ENCODE measurements around the gene TNFAIP8L3.

Gene TNFAIP8L3

DNA sequence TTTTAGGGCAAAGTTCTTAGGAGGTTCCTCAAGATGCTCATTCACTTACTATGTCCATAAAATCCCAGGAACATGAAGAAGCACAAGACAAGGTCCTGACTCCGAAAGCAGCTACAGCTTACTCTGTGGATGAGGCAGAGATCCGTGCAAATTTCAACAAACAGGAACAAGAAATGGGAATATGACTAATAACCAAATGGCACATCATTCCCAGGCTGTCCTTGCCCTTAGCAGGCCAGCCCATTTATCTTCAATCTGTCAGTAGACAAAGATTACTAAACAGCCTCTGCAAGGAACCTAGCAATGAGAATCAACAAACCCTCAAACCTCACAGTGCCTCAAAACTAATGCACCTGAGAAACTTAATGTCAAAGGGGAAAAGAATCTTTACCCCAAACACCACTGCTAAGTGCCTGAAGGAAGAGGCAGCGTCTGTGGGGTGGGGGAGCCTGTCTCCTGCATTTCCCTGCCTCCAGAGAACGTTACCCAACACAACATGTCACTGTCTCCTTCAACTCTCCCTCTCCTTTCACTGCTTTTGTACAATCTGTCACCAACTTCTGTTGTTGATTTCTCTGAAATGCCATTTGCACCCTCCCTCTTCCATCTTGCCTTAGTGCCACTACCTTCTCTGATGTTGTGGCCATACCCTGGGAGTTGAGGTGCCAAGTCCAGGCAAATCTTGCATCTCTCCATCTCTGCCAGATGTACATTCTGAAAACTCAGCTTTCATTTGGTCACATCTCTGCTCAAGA lies 4.8 kb downstream of the TNFAIP8L3 start:
- DNase-seq (ENCODE audit: low spot score), result no peak

DNA sequence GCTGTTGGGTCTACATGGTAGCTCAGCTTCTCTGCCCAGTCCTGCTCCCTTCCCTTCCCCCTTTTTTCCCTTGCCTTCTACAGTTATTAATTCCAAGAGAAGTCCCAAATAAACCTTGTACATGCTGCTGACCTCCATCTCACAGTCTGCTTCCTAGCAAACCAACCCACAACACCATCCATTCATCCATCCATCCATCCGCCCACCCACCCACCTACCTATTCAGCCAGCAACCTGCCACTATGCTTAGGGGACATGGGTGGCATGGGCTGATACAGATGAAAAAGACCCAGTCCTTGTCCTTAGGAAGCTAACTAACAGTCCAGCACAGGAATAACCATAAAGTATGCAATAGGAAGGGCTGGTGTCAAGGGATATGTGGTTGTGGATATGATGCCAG lies 5.7 kb downstream of the TNFAIP8L3 start:
- DNase-seq (ENCODE audit: low spot score), result no peak

DNA sequence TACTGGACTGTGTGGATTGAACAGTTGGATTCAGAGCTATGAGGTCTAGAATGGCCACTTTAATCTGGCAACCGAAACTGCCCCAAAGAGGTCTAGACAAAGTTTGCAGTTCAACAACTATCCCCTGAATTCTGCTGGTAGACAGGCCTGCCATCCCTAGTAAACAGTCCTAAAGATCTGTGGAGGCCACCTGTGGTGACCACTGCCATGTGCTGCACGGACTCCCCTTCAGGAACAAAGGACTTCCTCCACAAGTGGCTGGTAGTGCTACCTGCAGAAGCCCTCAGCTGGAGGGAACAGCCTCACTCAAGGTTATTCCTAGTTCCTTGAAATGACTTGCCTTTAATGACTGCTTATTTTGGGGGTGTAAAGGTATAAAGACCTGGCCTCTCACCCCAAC lies 6.1 kb downstream of the TNFAIP8L3 start:
- DNase-seq (ENCODE audit: low spot score), result no peak

- DNase-seq (ENCODE audit: low spot score), result no peak
Observed at GRCh38 chr15:51087513-51087912, 7.2 kb downstream of the TNFAIP8L3 start.

GRCh38 chr15:51086409-51086808 lies 8.3 kb downstream of the TNFAIP8L3 start:
- DNase-seq (ENCODE audit: low spot score), result no peak

DNA sequence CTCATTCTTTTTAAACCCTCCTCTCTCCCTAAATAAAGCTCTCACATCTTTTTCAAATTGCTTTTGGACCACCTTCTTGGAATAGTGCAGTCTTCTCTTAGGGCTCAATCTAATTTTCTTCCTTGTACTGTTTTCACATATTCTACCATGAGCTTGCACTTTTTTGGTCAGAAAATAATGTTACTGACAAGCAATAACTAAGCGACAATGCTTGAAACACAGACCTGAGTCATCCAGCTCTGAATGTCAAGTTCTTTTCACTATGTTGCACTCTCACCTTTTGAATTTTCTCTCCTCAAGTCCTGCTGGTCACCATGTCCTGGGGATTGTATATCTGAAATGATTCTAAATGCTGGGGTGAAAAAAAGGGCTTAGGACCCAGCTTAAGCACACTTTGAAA lies 8.9 kb downstream of the TNFAIP8L3 start:
- no peak for DNase-seq (ENCODE audit: low spot score)

- no peak for DNase-seq (ENCODE audit: low spot score)
Observed at GRCh38 chr15:51083641-51084166, 11.0 kb downstream of the TNFAIP8L3 start.

GRCh38 chr15:51082246-51082645 lies 12.5 kb downstream of the TNFAIP8L3 start:
- no peak for DNase-seq (ENCODE audit: low spot score)

DNA sequence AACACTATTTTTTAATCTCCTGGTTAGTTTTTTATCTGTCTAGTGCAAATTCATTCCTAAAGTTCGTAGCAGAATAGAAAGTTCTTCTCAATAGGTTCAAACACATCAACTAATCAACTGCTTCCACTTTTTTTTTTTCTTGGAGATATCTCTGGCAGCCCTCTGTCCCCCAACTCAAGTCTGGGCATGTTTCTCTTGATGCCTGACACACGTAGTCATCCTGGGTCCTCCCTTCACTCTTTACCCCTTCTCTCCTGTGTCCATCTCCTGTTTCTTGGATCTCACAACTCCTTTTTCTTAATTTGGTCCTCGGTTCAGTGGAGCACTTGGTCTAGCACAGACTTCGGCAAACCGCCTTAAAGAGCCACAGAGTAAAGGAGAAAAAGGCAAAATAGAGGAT lies 14.4 kb downstream of the TNFAIP8L3 start:
- DNase-seq (ENCODE audit: low spot score), result no peak

DNA sequence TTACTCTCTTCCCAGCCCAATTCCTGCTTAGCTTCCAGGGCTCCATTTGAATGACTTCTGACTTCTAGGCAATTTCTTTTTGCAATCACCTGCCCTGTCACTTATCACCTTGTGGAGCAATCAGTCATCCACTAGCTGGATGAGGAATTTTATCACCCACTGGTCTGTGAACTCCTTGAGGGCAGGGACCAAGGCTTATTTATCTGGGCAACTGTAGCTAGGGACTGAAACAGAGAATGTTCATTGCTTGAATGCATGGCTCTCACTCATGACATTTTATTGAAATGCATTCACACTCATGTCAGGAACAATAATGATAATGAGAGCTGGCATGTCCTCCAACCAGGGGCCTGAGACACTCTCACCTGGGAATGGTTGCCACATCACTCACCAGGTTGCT lies 15.5 kb downstream of the TNFAIP8L3 start:
- DNase-seq (ENCODE audit: low spot score), result no peak

DNA sequence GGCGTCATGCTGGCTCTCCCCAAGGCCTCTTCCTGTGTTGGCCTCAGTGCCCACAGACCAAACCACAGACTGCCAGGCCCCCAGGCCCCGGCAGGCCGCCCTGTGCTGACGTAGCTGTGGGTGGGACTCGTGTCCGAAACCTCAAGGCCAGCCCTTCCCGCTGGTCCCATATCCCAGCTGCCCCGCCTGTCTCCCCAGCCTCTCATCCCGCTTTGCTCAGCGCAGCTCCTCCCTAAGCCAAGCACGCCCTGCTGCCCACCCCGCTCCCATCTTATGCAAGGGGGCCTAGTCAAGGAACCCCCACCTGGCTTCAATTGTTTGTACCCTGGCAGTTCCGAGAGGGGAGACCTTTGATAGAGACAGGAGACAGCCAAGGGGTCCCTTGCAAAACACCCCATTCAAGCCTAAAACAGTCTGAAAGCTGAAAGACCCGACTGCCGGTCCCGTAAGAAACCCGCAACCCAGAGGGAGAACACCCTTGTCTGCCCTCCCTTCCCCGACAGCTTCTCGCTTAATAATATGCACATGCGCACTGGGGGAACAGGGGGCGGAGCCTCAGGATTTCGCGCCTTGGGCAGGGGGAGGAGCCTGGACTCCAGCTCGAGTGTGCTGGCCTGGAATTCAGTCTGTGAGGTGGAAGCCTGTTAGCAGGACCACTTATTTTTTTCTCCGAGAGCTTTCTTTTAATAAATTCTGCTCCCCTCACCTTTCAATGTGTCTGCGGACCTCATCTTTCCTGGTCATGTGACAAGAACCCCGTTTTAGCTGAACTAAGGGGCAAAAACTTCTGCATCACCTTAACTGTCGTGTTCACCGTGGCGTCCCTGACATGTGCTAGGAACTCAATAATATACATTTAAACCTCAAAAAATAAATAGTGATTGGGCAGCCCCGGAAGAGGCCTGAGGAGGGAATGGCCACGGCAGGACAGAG lies 17.2 kb downstream of the TNFAIP8L3 start:
- no peak for DNase-seq (ENCODE audit: low spot score)

GRCh38 chr15:51076524-51077220 lies 18.0 kb downstream of the TNFAIP8L3 start:
- no peak for DNase-seq (ENCODE audit: low spot score)

DNA sequence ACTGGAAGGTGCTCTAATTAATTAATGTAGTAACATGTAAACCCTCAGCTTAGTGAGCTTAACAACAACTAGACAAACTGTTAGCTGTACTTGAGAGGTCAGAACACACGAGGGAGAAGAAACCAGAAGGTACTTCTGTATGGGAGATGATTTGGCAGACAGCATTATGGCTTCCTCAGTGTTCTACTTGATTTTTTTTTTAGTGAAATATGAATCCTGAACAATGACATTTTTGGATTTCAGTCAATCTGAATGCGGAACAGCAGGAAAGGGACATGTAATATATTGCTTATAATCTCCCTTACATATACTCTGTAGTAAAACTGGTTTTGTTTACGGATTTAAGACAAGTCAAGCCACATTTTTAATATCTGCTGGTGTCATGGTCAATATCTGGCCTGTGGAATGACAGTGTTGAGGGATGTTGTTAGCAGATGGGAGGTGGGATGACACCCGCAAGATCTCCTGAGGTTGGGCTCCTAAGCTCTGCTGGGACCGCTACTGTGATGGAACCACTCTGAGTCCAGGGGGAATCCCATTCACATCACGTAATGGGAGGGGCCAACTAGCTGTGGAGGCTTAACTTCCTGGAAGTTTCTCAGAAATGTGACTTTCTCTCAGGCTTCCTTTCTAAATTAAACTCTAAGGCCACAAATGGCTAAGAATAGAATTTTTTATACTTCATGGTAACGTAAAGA lies 18.7 kb downstream of the TNFAIP8L3 start:
- no peak for DNase-seq (ENCODE audit: low spot score)

GRCh38 chr15:51075364-51075763 lies 19.3 kb downstream of the TNFAIP8L3 start:
- no peak for DNase-seq (ENCODE audit: low spot score)

- no peak for DNase-seq (ENCODE audit: low spot score)
Observed at GRCh38 chr15:51074926-51075325, 19.8 kb downstream of the TNFAIP8L3 start.

DNA sequence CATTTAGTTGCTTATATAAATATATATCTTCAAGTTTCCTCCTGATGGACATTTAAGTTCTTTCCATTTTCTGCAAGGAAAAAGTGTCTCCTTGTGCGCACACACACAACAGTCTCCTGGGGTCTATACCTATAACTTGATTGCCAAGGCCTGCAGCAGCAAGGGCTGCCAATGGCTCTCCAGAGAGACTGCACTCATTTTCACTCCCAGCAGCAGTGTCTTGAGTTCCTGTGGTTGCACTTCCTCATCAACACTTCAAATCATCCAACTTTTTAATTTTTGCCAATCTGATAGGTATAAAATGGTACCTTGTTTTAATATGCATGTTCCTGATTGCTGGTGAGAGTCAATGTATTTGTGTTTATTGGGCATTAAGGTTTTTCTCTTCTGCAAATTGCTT lies 23.1 kb downstream of the TNFAIP8L3 start:
- DNase-seq (ENCODE audit: low spot score), result no peak

- no peak for DNase-seq (ENCODE audit: low spot score)
Observed at GRCh38 chr15:51069983-51070382, 24.7 kb downstream of the TNFAIP8L3 start.

GRCh38 chr15:51067510-51067909 lies 27.2 kb downstream of the TNFAIP8L3 start:
- no peak for DNase-seq (ENCODE audit: low spot score)

- no peak for DNase-seq (ENCODE audit: low spot score)
Observed at GRCh38 chr15:51065781-51066180, 28.9 kb downstream of the TNFAIP8L3 start.

DNA sequence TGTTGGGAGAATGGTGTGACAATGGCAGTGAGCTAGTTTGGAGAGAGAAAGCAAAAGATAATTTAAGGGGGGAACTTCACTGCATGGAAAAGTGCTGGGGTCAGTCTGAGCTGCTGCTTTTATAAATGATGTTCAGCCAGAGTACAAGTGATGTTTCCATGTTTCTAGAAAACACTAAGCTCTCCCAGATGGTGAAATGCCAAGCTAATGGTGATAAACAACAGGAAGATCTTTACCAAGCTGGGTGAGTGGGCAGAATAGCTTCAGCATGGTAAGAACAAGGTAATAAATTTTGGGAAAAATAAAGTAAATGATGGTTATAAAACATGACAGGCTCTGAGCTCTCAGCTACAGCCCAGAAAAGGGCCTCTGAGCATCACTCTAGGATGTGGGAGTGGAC lies 29.4 kb downstream of the TNFAIP8L3 start:
- no peak for DNase-seq (ENCODE audit: low spot score)

- DNase-seq (ENCODE audit: low spot score), result no peak
Observed at GRCh38 chr15:51062736-51063135, 32.0 kb downstream of the TNFAIP8L3 start.

Measured in HuH-7 (cell line).